Lung (tissue), 12 donors: ENCODE data around the gene AGAP1. TPM values are rescaled to one million over a fixed set of nuclear protein-coding genes. Genes with fewer than 3 reads are reported as not detected.

Experiments
- ATAC-seq: fragments of 200-7000 bp; cut with Tn5 transposase; one replicate; pipeline ENCODE4 v1.9.1; 2020; ENCODE audit warnings: moderate number of reproducible peaks; ENCODE audit not compliant: insufficient read depth, low FRiP score
- DNase-seq, 3 donors: peaks; one replicate each; pipeline ENCODE4 v3.0.0-alpha.2; 2013 to 2017
- H3K27ac ChIP-seq, 2 donors: one replicate each; pipeline ENCODE4 v1.5.1; 2013; ENCODE audit warnings: mild to moderate bottlenecking in 2 of 2, moderate library complexity in 2 of 2, control low read depth in 1 of 2, inconsistent platforms in 1 of 2, low read depth in 1 of 2, low read length in 1 of 2
- H3K27me3 ChIP-seq, 3 donors: one replicate each; pipeline ENCODE4 v1.5.1; 2013; ENCODE audit warnings: low read length in 2 of 3; ENCODE audit not compliant: control insufficient read depth in 3 of 3, insufficient read depth in 3 of 3
- H3K36me3 ChIP-seq, 4 donors: one replicate each; pipeline ENCODE4 v1.5.1; 2013; ENCODE audit warnings: low read length in 4 of 4, mild to moderate bottlenecking in 1 of 4, moderate library complexity in 1 of 4; ENCODE audit not compliant: control insufficient read depth in 4 of 4, insufficient read depth in 4 of 4
- H3K4me1 ChIP-seq, 5 donors: one replicate each; pipeline ENCODE4 v1.5.1; 2013; ENCODE audit warnings: low read length in 5 of 5, mild to moderate bottlenecking in 2 of 5, moderate library complexity in 1 of 5; ENCODE audit not compliant: control insufficient read depth in 5 of 5, insufficient read depth in 5 of 5
- H3K4me3 ChIP-seq: one replicate; pipeline ENCODE4 v1.5.1; 2013; ENCODE audit warnings: mild to moderate bottlenecking, control low read depth, moderate library complexity
- H3K9ac ChIP-seq, 2 donors: one replicate each; pipeline ENCODE4 v1.5.1; 2013; ENCODE audit warnings: low read length in 2 of 2, control low read depth in 1 of 2; ENCODE audit not compliant: insufficient read depth in 1 of 2
- H3K9me3 ChIP-seq, 4 donors: one replicate each; pipeline ENCODE4 v1.5.1; 2013; ENCODE audit warnings: low read length in 3 of 4, mild to moderate bottlenecking in 1 of 4, moderate library complexity in 1 of 4; ENCODE audit not compliant: control insufficient read depth in 4 of 4, insufficient read depth in 3 of 4
- WGBS, 2 donors: extraction: QIAGEN DNeasy Blood & Tissue Kit; methylation state at CpG; one replicate each; pipeline ENCODE4 v1.1.7; 2013; 5-methylcytosine and 5-hydroxymethylcytosine counted together
- polyA plus RNA-seq, 2 donors: library from polyadenylated mRNA; stranded (reverse); fragments of 200-250 nt; gene quantifications; one replicate each; pipeline ENCODE4 v1.2.1, GENCODE V29; 2013
- total RNA-seq, 2 donors: library from RNA; depleted of rRNA in 1 of 2; stranded (reverse); fragments of >200 nt in 1 of 2; gene quantifications; one replicate each; pipeline ENCODE4 v1.2.1, GENCODE V29; 2014 to 2021
- TF ChIP-seq, protein P1 (sequence below): IDR thresholded peaks from 2 replicates; pipeline ENCODE4 v1.5.1; 2012; ENCODE audit warnings: mild to moderate bottlenecking; ENCODE audit errors: control extremely low read depth, extremely low read depth
- donor health status: control.
- donor health status: control.
- donor health status: Bipolar disorder and iron deficiency.
- donor health status: healthy.
- donor health status: DM: yes; HTN: yes; CAD: no.

AGAP1 gene
- total and polyA plus RNA-seq, 4 donors = 6.6 to 39.4 (median 20.2) TPM

DNA sequence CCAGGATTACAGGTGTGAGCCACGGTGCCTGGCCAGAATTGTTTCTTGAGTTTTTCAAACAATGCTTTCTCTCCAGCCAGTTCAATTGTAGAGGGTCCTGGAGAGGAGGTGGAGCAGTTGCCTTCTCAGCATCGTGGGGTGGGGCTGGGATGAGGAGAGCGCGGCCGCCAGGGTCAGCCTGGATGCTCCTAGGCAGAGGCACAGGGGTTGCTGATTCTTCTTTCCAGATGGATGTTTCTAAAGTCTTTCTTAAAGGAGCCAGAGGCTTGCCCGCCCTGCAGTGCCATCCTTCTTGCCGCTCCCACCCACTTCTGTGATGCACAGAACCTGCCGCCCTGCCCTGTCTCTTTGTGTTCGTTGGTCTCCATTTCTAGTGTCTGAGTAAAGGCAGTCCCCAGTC is 61.1 kb downstream of the AGAP1 start:
- TF ChIP-seq, protein P1, sequence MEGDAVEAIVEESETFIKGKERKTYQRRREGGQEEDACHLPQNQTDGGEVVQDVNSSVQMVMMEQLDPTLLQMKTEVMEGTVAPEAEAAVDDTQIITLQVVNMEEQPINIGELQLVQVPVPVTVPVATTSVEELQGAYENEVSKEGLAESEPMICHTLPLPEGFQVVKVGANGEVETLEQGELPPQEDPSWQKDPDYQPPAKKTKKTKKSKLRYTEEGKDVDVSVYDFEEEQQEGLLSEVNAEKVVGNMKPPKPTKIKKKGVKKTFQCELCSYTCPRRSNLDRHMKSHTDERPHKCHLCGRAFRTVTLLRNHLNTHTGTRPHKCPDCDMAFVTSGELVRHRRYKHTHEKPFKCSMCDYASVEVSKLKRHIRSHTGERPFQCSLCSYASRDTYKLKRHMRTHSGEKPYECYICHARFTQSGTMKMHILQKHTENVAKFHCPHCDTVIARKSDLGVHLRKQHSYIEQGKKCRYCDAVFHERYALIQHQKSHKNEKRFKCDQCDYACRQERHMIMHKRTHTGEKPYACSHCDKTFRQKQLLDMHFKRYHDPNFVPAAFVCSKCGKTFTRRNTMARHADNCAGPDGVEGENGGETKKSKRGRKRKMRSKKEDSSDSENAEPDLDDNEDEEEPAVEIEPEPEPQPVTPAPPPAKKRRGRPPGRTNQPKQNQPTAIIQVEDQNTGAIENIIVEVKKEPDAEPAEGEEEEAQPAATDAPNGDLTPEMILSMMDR = no peak
- Histone ChIP-seq H3K27ac (no peak overlapping the region), H3K27me3 (no peaks in the 10 kb centered on the region), H3K9me3 (no peaks in the 10 kb centered on the region), H3K4me1 (peaks cover 0 to 33% (median 19%) of the 10 kb centered on the region in 5 donors), H3K4me3 (no peak overlapping the region), H3K36me3 (no peaks in the 10 kb centered on the region), H3K9ac (no peak overlapping the region)
- 85 to 91% methylated on average over 9 of the region's 9 CpGs for WGBS, 2 donors
- no peak for ATAC-seq
- DNase-seq = no peak

DNA sequence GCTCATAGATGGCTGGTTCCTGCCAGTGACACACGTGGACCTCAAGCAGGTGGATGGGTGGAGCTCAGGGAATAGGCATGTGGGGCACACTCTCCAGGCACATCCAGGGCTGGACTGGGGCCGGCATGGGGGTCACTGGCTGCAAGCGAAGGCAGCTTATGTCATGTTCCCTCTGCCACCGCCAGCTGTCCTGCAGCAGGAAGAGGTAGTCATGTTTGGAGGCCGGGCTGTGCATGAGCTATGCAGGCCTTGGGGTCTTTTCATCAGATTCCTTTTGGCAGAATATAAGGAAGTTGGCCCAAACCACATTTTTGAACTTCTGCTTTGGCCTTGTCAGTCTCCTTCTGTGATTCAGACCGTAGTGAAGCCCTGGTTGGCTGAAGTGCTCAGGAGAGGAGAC is 61.5 kb downstream of the AGAP1 start:
- Histone ChIP-seq H3K27me3 (no peaks in the 10 kb centered on the region), H3K9me3 (no peaks in the 10 kb centered on the region), H3K4me3 (no peak overlapping the region), H3K27ac (no peak overlapping the region), H3K36me3 (no peaks in the 10 kb centered on the region), H3K4me1 (peaks cover 0 to 33% (median 19%) of the 10 kb centered on the region in 5 donors), H3K9ac (no peak overlapping the region)
- ATAC-seq (no peak), DNase-seq (no peak)
- TF ChIP-seq, protein P1 = no peak
- WGBS, 2 donors = 26 to 62% methylated on average over 6 of the region's 6 CpGs

DNA sequence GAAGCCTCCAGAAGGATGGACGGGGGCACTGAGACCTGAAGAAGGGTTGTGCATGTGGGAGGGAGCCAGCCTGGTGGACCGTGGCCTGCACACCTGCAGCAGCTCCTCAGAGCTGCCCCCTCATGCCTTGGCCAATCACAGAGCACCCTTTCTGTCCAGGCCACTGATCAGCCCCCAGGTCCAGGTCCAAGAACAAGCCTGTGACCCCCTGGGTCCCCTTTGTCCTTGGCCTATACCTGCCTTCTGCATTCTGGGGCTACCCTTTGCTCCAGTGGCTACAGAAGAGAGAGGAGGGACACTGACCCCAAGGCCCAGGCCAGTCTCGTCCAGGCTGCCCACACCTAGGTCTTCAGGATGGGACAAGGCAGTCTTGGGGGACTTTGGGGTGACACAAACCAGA is 62.2 kb downstream of the AGAP1 start:
- WGBS, 2 donors = 91 to 93% methylated on average over 3 of the region's 3 CpGs
- no peaks in the 10 kb centered on the region for H3K9me3 ChIP-seq
- no peak overlapping the region for H3K4me3 ChIP-seq
- H3K36me3 ChIP-seq = no peaks in the 10 kb centered on the region
- TF ChIP-seq, protein P1 = no peak
- H3K4me1 ChIP-seq = peaks cover 0 to 37% (median 19%) of the 10 kb centered on the region in 5 donors
- no peak overlapping the region for H3K9ac ChIP-seq
- ATAC-seq = no peak
- H3K27me3 ChIP-seq = no peaks in the 10 kb centered on the region
- no peak overlapping the region for H3K27ac ChIP-seq
- DNase-seq = no peak

DNA sequence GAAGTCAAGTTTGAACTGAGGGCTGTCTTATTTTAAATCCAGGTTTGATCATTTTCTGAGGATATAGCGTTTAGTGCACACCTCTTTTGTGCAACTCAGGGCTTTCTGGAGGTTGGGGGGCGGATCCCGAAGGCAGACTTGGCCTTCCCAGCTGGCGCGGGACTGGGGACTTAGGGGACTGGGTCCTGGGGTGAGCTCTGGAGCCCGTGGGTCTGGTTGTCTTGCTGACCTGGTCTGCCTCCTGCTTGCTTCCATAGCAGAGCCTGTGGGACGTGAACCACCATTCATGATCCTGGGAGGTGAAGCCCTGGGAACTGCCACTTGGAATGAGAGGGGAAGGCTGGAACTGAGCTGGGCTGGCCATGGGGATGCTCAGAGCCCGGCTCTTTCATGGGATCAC is 63.1 kb downstream of the AGAP1 start:
- no peak overlapping the region for H3K27ac ChIP-seq
- TF ChIP-seq, protein P1 = no peak
- no peaks in the 10 kb centered on the region for H3K27me3 ChIP-seq
- peaks cover 0 to 37% (median 19%) of the 10 kb centered on the region in 5 donors for H3K4me1 ChIP-seq
- no peaks in the 10 kb centered on the region for H3K36me3 ChIP-seq
- ATAC-seq (no peak), DNase-seq (no peak)
- H3K4me3 ChIP-seq = no peak overlapping the region
- no peak overlapping the region for H3K9ac ChIP-seq
- no peaks in the 10 kb centered on the region for H3K9me3 ChIP-seq
- 94 to 96% methylated on average over 8 of the region's 8 CpGs for WGBS, 2 donors
